Renal cortical epithelial cell (primary cell): ENCODE measurements around the gene HS1BP3. TPM values are rescaled to one million over a fixed set of nuclear protein-coding genes. Genes with fewer than 3 reads are reported as not detected.

ENCODE experiments used
- DNase-seq: peaks from one replicate; pipeline ENCODE4 v3.0.0-alpha.2; 2011; ENCODE audit warnings: low read depth
- total RNA-seq: library from RNA; depleted of rRNA; stranded (reverse); fragments of >200 nt; gene quantifications from 2 replicates; pipeline ENCODE4 v1.2.3, GENCODE V29; 2014

HS1BP3 gene
- total RNA-seq, 1 donor from 2014 or later = 33.9 TPM

DNA sequence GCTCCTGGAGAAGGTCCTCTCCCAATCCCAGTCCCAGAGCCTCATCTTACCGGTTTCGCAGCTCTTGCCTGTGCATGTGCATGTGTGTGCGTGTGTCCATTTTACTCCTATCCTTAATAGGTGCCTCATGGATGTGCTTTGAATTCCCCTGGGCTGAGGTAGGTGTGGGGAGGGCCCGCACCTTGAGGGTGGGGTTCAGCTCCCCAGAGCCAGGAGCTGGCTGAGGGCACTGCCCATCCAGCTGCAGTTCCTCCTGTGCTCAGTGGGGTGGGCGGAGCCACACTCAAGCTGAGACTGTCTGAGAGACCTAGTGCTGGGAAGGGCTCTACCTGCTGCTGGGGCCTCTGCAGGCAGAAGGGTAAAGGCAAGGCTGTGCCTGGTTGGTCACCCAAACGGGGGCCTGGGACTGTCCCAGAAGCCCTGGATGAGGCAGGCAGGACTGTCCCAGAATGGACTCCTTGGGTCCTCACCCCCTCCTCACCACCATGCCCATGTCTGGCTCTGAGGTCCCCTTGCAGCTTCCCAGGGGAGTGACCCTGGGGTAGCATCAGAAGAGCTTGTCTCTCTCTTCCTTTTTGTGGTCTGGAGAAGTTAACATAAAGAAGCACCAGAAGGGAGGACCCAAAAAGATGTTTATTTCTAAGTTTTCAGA is 24.9 kb upstream of the HS1BP3 start:
- peak; percentile 15 for DNase-seq

GRCh38 chr2:20674974-20675679 is 24.2 kb upstream of the HS1BP3 start:
- DNase-seq = peak; percentile 68

- DNase-seq = no peak
Measured at GRCh38 chr2:20674309-20674965, 23.5 kb upstream of the HS1BP3 start.

- no peak for DNase-seq
Measured at GRCh38 chr2:20673686-20674308, 22.9 kb upstream of the HS1BP3 start.

- DNase-seq = no peak
Measured at GRCh38 chr2:20672201-20672951, 21.5 kb upstream of the HS1BP3 start.

DNA sequence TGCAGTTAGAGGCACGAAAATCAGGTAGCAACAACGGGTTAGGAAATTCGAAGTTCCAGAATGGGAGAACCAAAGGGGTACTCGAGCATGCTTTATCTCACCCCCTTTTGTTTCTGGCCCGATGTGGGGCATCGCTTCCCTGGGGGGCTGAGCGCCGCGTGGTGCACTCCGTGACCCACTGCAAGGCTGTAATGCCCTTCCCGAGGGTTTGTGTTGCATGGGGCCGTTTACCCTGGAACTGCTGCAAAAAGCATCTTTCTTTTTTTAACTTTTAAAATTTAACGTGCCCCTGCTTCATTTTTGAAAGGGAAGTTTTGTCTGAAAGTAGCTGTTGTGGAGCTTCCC is 20.8 kb upstream of the HS1BP3 start:
- DNase-seq = no peak

DNA sequence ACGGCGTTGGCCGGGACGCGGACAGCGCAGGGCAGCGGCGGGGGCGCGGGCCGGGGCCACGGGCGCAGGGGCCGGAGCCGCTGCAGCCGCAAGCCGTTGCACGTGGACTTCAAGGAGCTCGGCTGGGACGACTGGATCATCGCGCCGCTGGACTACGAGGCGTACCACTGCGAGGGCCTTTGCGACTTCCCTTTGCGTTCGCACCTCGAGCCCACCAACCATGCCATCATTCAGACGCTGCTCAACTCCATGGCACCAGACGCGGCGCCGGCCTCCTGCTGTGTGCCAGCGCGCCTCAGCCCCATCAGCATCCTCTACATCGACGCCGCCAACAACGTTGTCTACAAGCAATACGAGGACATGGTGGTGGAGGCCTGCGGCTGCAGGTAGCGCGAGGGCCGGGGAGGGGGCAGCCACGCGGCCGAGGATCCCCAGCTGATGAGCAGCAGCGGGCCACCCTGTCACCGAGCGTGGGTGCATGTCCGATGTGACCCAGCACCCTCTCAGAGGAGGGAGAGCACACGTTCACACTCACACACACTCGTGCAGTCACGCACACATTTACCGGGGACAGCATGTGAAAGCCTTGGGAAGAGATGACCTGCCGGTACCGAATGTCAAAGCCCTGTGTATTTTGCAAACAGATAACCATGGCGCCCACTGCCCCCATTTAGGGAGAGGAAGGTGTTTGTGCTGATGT is 20.3 kb upstream of the HS1BP3 start:
- DNase-seq = no peak

DNA sequence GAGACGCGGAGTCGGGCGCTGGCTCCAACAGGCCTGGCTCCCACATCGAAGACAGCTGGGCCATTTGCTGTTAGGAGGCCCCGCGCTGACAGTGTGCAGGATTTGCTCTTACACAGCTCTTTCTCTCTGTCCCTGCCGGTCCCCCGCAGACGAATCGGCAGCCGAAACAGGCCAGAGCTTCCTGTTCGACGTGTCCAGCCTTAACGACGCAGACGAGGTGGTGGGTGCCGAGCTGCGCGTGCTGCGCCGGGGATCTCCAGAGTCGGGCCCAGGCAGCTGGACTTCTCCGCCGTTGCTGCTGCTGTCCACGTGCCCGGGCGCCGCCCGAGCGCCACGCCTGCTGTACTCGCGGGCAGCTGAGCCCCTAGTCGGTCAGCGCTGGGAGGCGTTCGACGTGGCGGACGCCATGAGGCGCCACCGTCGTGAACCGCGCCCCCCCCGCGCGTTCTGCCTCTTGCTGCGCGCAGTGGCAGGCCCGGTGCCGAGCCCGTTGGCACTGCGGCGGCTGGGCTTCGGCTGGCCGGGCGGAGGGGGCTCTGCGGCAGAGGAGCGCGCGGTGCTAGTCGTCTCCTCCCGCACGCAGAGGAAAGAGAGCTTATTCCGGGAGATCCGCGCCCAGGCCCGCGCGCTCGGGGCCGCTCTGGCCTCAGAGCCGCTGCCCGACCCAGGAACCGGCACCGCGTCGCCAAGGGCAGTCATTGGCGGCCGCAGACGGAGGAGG is 19.6 kb upstream of the HS1BP3 start:
- DNase-seq = no peak

GRCh38 chr2:20669562-20670314 is 18.8 kb upstream of the HS1BP3 start:
- no peak for DNase-seq

- no peak for DNase-seq
Measured at GRCh38 chr2:20668871-20669475, 18.1 kb upstream of the HS1BP3 start.

- DNase-seq = no peak
Measured at GRCh38 chr2:20668451-20668850, 17.6 kb upstream of the HS1BP3 start.

DNA sequence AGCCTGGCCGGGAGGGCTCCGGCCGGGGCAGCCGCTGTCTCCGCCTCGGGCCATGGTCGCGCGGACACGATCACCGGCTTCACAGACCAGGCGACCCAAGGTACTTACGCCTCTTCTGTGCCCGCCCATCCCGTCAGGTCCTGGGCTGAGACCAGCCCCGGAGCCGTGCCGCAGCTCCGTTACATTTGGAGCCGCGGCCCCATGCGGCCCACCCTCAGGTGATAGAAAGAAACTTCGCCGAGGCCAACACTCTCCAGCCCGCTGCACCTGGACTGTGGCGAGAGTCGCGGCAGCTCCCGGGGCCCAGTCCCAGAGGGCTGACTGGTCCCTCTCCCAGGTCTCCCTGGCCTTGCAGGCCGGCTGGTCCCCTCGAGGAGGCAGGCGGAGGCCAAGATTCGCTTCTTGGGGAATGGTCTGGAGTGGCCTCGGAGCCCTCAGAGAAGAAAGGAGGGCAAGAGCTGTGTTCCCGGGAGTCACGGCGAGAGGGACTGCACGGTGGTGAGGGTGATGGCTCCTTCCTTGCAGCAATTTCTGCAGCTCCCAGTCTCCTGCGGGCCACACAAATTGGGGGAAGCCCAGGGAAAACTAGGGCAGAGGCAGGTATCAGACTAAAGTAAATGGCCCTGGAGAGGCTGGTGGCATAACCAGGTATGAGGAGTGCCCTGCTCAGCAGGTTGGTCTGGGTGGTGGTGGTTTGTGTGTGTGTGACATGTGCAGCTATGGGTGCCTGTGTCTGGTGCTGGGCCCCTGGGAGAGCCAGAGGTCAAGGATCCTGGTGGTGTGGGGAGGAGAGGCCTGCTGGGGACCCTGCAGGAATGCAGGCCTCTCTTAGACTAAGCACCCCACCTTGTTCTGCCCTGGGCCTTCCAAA is 16.9 kb upstream of the HS1BP3 start:
- no peak for DNase-seq

DNA sequence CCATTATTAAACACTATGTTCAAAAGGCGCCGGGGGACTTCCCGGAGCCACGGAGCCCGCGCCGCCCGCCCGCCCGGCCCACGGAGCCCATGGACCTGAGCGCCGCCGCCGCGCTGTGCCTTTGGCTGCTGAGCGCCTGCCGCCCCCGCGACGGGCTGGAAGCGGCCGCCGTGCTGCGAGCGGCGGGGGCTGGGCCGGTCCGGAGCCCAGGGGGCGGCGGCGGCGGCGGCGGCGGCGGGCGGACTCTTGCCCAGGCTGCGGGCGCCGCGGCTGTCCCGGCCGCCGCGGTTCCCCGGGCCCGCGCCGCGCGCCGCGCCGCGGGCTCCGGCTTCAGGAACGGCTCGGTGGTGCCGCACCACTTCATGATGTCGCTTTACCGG is 16.2 kb upstream of the HS1BP3 start:
- no peak for DNase-seq

GRCh38 chr2:20666304-20667150 is 15.6 kb upstream of the HS1BP3 start, which contains the start of gene GDF7:
TSS of gene GDF7 (plus strand) at chr2:20667144. CDS start at chr2:20667240, 96 bp downstream.
- no peak for DNase-seq

GRCh38 chr2:20666005-20666303 is 15.1 kb upstream of the HS1BP3 start:
- DNase-seq = no peak

GRCh38 chr2:20665243-20666004 is 14.5 kb upstream of the HS1BP3 start:
- DNase-seq = no peak
